Fibroblast of lung (primary cell): ENCODE data around the gene FBLIM1.

Source experiments
- EZH2 ChIP-seq: IDR thresholded peaks from 2 replicates; pipeline ENCODE4 v1.5.1; 2012; ENCODE audit warnings: low read length, control low read depth, mild to moderate bottlenecking; ENCODE audit errors: missing control alignments
- TF ChIP-seq, protein P1 (sequence below), 2 donors: IDR thresholded peaks in 1 of 2; conservative IDR thresholded peaks in 1 of 2; 1 replicate in 1 of 2; 2 replicates in 1 of 2; pipeline ENCODE4 v1.5.1; 2011 to 2012; ENCODE audit warnings: low read length in 2 of 2, control low read depth in 1 of 2, inconsistent platforms in 1 of 2, low read depth in 1 of 2, mild to moderate bottlenecking in 1 of 2

DNA sequence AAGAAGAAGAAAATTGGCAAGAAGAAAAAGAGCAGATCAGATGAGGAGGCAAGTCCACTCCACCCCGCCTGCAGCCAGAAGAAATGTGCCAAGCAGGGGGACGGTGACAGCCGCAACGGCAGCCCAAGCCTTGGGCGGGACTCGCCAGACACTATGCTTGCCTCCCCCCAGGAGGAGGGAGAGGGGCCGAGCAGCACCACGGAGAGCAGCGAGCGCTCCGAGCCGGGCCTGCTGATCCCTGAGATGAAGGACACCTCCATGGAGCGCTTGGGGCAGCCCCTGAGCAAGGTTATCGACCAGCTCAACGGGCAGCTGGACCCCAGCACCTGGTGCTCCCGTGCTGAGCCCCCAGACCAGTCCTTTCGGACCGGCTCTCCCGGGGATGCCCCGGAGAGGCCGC lies 31.6 kb upstream of the FBLIM1 start:
- TF ChIP-seq, protein P1, sequence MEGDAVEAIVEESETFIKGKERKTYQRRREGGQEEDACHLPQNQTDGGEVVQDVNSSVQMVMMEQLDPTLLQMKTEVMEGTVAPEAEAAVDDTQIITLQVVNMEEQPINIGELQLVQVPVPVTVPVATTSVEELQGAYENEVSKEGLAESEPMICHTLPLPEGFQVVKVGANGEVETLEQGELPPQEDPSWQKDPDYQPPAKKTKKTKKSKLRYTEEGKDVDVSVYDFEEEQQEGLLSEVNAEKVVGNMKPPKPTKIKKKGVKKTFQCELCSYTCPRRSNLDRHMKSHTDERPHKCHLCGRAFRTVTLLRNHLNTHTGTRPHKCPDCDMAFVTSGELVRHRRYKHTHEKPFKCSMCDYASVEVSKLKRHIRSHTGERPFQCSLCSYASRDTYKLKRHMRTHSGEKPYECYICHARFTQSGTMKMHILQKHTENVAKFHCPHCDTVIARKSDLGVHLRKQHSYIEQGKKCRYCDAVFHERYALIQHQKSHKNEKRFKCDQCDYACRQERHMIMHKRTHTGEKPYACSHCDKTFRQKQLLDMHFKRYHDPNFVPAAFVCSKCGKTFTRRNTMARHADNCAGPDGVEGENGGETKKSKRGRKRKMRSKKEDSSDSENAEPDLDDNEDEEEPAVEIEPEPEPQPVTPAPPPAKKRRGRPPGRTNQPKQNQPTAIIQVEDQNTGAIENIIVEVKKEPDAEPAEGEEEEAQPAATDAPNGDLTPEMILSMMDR (conservative IDR thresholded peaks at IDR 0.05 in 1 of 2, IDR thresholded peaks at IDR 0.05 in 1 of 2; ENCODE audit: low read depth in 1 of 2, low read length in 2 of 2): no peak
- TF ChIP-seq EZH2: no peak
